Colonic mucosa (tissue), 4 donors: Measurements from ENCODE around the gene MYH3. TPM values are rescaled to one million over a fixed set of nuclear protein-coding genes. Genes with fewer than 3 reads are reported as not detected.

Experiments
- DNase-seq: peaks from one replicate; pipeline ENCODE4 v3.0.0-alpha.2; 2020
- H3K27ac ChIP-seq: fragments of 200-600 bp; one replicate; pipeline ENCODE4 v1.8.0; 2021
- H3K27me3 ChIP-seq: fragments of 200-600 bp; one replicate; pipeline ENCODE4 v1.8.0; 2021
- H3K36me3 ChIP-seq: fragments of 200-600 bp; one replicate; pipeline ENCODE4 v1.8.0; 2021
- H3K4me1 ChIP-seq: fragments of 200-600 bp; one replicate; pipeline ENCODE4 v1.8.0; 2021; ENCODE audit warnings: mild to moderate bottlenecking
- H3K4me3 ChIP-seq: fragments of 200-600 bp; one replicate; pipeline ENCODE4 v1.8.0; 2021
- H3K9ac ChIP-seq, 2 donors: one replicate each; pipeline ENCODE4 v1.7.0; 2013; ENCODE audit warnings: control low read depth in 2 of 2, low read depth in 2 of 2, low read length in 2 of 2
- H3K9me3 ChIP-seq: fragments of 200-600 bp; one replicate; pipeline ENCODE4 v1.8.0; 2021
- intact Hi-C: fragments of 100-400 bp; cut with DNase I; formaldehyde crosslinking; loops from one replicate; pipeline ENCODE4 v1.14.1; 2022
- total RNA-seq, 2 donors: library from RNA; stranded (reverse); fragmentation: NEBNext Ultra II Directional in 1 of 2; extraction: Animal tissue kit (Norgen Biotek cat#: 25700) in 1 of 2; gene quantifications; one replicate each; pipeline ENCODE4 v1.2.1, GENCODE V29; 2021
- TF ChIP-seq, protein P1 (sequence below): fragments of 200-600 bp; IDR thresholded peaks from one replicate; pipeline ENCODE4 v1.8.0; 2022; ENCODE audit warnings: antibody characterized with exemption, mild to moderate bottlenecking
- donor health status: healthy.
- donor health status: DM: no; HTN: no; CAD: no.
- donor health status: DM: no; HTN: no; CAD: no.

Gene MYH3
- total RNA-seq, 2 donors from 2014 or later, result 1.3 to 1.7 TPM

- no peak overlapping the region for H3K27ac ChIP-seq
- no peaks in the 10 kb centered on the region for H3K4me1 ChIP-seq
- H3K9me3 ChIP-seq, result no peaks in the 10 kb centered on the region
- TF ChIP-seq, protein P1, sequence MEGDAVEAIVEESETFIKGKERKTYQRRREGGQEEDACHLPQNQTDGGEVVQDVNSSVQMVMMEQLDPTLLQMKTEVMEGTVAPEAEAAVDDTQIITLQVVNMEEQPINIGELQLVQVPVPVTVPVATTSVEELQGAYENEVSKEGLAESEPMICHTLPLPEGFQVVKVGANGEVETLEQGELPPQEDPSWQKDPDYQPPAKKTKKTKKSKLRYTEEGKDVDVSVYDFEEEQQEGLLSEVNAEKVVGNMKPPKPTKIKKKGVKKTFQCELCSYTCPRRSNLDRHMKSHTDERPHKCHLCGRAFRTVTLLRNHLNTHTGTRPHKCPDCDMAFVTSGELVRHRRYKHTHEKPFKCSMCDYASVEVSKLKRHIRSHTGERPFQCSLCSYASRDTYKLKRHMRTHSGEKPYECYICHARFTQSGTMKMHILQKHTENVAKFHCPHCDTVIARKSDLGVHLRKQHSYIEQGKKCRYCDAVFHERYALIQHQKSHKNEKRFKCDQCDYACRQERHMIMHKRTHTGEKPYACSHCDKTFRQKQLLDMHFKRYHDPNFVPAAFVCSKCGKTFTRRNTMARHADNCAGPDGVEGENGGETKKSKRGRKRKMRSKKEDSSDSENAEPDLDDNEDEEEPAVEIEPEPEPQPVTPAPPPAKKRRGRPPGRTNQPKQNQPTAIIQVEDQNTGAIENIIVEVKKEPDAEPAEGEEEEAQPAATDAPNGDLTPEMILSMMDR, result no peak
- no peak overlapping the region for H3K9ac ChIP-seq
- no peaks in the 10 kb centered on the region for H3K36me3 ChIP-seq
- H3K4me3 ChIP-seq, result no peak overlapping the region
- intact Hi-C loops, result no loop called here
- no peaks in the 10 kb centered on the region for H3K27me3 ChIP-seq
- DNase-seq, result no peak
Observed at GRCh38 chr17:10629706-10630105, 27.4 kb downstream of the MYH3 start.

- H3K9me3 ChIP-seq, result no peaks in the 10 kb centered on the region
- no peaks in the 10 kb centered on the region for H3K27me3 ChIP-seq
- H3K9ac ChIP-seq, result no peak overlapping the region
- no peak for DNase-seq
- no peaks in the 10 kb centered on the region for H3K36me3 ChIP-seq
- intact Hi-C loops, result no loop called here
- no peak overlapping the region for H3K27ac ChIP-seq
- TF ChIP-seq, protein P1, result no peak
- no peak overlapping the region for H3K4me3 ChIP-seq
- H3K4me1 ChIP-seq, result no peaks in the 10 kb centered on the region
Observed at GRCh38 chr17:10628756-10629155, 28.4 kb downstream of the MYH3 start.

GRCh38 chr17:10626390-10626789 lies 30.7 kb downstream of the MYH3 start:
- TF ChIP-seq, protein P1, result no peak
- no peaks in the 10 kb centered on the region for H3K9me3 ChIP-seq
- H3K4me1 ChIP-seq, result no peaks in the 10 kb centered on the region
- H3K27me3 ChIP-seq, result no peaks in the 10 kb centered on the region
- H3K4me3 ChIP-seq, result no peak overlapping the region
- no peaks in the 10 kb centered on the region for H3K36me3 ChIP-seq
- DNase-seq, result no peak
- intact Hi-C loops, result no loop called here
- no peak overlapping the region for H3K9ac ChIP-seq
- no peak overlapping the region for H3K27ac ChIP-seq

GRCh38 chr17:10624969-10625368 lies 32.1 kb downstream of the MYH3 start:
- no peaks in the 10 kb centered on the region for H3K36me3 ChIP-seq
- DNase-seq, result no peak
- TF ChIP-seq, protein P1, result no peak
- H3K9ac ChIP-seq, result no peak overlapping the region
- no peaks in the 10 kb centered on the region for H3K9me3 ChIP-seq
- H3K4me3 ChIP-seq, result no peak overlapping the region
- intact Hi-C loops, result no loop called here
- H3K27ac ChIP-seq, result no peak overlapping the region
- H3K4me1 ChIP-seq, result no peaks in the 10 kb centered on the region
- H3K27me3 ChIP-seq, result no peaks in the 10 kb centered on the region

DNA sequence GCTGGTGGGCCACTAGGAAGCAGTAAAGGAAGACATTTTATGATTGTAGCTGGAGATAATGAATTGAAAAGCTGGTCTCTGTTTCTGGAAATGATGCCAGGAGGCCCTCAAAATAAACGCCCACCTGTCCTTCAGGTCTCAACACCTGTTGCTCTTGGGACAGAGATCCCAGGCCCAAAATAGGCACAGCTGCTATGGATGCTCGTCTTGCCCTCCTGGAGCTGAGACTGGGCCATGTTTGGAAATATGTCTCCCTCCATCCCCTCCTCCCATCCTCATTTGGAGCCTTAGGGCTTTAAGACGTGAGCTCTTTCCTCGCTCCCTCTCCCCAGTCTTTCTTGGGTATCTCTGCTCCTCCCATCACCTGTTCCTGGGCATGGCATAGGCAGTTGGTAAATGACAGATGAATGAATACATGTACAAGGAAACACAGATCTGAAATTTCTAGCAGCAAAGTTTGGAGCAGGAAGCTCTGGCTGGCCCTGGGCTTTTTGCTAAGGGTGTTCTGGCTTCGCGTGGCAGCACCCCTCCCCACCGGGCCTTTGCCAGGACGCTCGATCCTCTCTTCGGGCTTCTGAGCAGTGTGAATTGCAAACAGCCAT lies 33.3 kb downstream of the MYH3 start:
- Histone ChIP-seq H3K36me3 (no peaks in the 10 kb centered on the region), H3K9me3 (no peaks in the 10 kb centered on the region), H3K4me3 (no peak overlapping the region), H3K9ac (no peak overlapping the region), H3K27ac (no peak overlapping the region), H3K27me3 (no peaks in the 10 kb centered on the region), H3K4me1 (no peaks in the 10 kb centered on the region)
- intact Hi-C loops, result no loop called here
- TF ChIP-seq, protein P1, result no peak
- no peak for DNase-seq
